HepG2 (cell line): ENCODE measurements around the gene LAMA5. TPM values are rescaled to one million over a fixed set of nuclear protein-coding genes. Genes with fewer than 3 reads are reported as not detected.

Source experiments
- ATF7-NPFF ChIP-seq: sonication (generic); formaldehyde crosslinking; IDR thresholded peaks from 2 replicates; pipeline ENCODE4 v1.8.1; 2023; ENCODE audit warnings: mild to moderate bottlenecking, low read depth, missing genetic modification reagents, moderate library complexity
- BRCA1 ChIP-seq: sonication (generic); formaldehyde crosslinking; IDR thresholded peaks from 2 replicates; pipeline ENCODE4 v1.4.0; 2020; ENCODE audit warnings: missing genetic modification reagents
- FOSL2 ChIP-seq: sonication (generic); formaldehyde crosslinking; IDR thresholded peaks from 2 replicates; pipeline ENCODE4 v1.4.0; 2020; ENCODE audit warnings: missing genetic modification reagents
- GFI1 ChIP-seq: sonication (generic); formaldehyde crosslinking; IDR thresholded peaks from 2 replicates; pipeline ENCODE4 v1.5.0; 2020; ENCODE audit warnings: missing genetic modification reagents, mild to moderate bottlenecking, borderline replicate concordance
- MLXIP ChIP-seq: sonication (generic); formaldehyde crosslinking; IDR thresholded peaks from 2 replicates; pipeline ENCODE4 v1.9.0; 2021; ENCODE audit warnings: missing genetic modification reagents, borderline replicate concordance
- SAP130 ChIP-seq: IDR thresholded peaks from 2 replicates; pipeline ENCODE4 v1.6.1; 2016; ENCODE audit warnings: low read depth
- SRSF4 ChIP-seq: fragments of 200-400 bp; formaldehyde crosslinking; IDR thresholded peaks from one replicate; pipeline ENCODE4 v1.6.1; 2018; ENCODE audit warnings: mild to moderate bottlenecking, low read depth, low read length, moderate library complexity; ENCODE audit not compliant: poor library complexity, severe bottlenecking
- ZBTB7A ChIP-seq: sonication (generic); formaldehyde crosslinking; IDR thresholded peaks from 2 replicates; pipeline ENCODE4 v1.8.0; 2022; ENCODE audit warnings: mild to moderate bottlenecking, missing genetic modification reagents
- ZNF136 ChIP-seq: sonication (generic); formaldehyde crosslinking; IDR thresholded peaks from 2 replicates; pipeline ENCODE4 v1.8.1; 2022; ENCODE audit warnings: low read depth, mild to moderate bottlenecking, moderate library complexity, missing genetic modification reagents
- ZNF546 ChIP-seq: sonication (generic); formaldehyde crosslinking; conservative IDR thresholded peaks from 2 replicates; pipeline ENCODE4 v1.8.1; 2023; ENCODE audit warnings: mild to moderate bottlenecking, missing genetic modification reagents
- ZNF788 ChIP-seq: sonication (generic); formaldehyde crosslinking; IDR thresholded peaks from 2 replicates; pipeline ENCODE4 v1.5.0; 2020; ENCODE audit warnings: mild to moderate bottlenecking, missing genetic modification reagents, borderline replicate concordance
- polyA plus RNA-seq, 8 experiments: library from polyadenylated mRNA; depleted of rRNA in 3 of 8; stranded (reverse) in 7 of 8; unstranded in 1 of 8; fragments of >200 nt; fragmentation: Illumina TruSeq in 4 of 8; extraction: Trizol in 4 of 8; gene quantifications; 2 replicates each; pipeline versions ENCODE4 v1.2.1 to v1.2.3, GENCODE V29; 2011 to 2016; ENCODE audit warnings: low read depth in 4 of 8, missing spikeins in 1 of 8, mixed read lengths in 1 of 8; ENCODE audit not compliant: insufficient read depth in 1 of 8
- total RNA-seq, 5 experiments: library from RNA; depleted of rRNA; stranded (reverse); fragments of >200 nt; fragmentation: Illumina TruSeq; extraction: Trizol; gene quantifications; 2 replicates each; pipeline ENCODE4 v1.2.3, GENCODE V29; 2016; ENCODE audit warnings: low read depth in 1 of 5
- TF ChIP-seq, protein P1 (sequence below): sonication (generic); formaldehyde crosslinking; IDR thresholded peaks from 2 replicates; pipeline ENCODE4 v1.9.0; 2021; ENCODE audit warnings: missing genetic modification reagents, borderline replicate concordance
- TF ChIP-seq, protein P2 (sequence below): sonication (generic); formaldehyde crosslinking; IDR thresholded peaks from 2 replicates; pipeline ENCODE4 v1.4.0; 2020; ENCODE audit warnings: mild to moderate bottlenecking, missing genetic modification reagents
- TF ChIP-seq, protein P3 (sequence below): sonication (generic); formaldehyde crosslinking; IDR thresholded peaks from 2 replicates; pipeline ENCODE4 v1.4.0; 2020; ENCODE audit warnings: missing genetic modification reagents
- TF ChIP-seq, protein P4 (sequence below): sonication (generic); formaldehyde crosslinking; IDR thresholded peaks from 2 replicates; pipeline ENCODE4 v1.4.0; 2020; ENCODE audit warnings: missing genetic modification reagents

LAMA5 gene
- total and polyA plus RNA-seq, 2 of the 13 experiments (the other 11 are each of a cell fraction or from before 2014, with no cell fraction given) = 21.0 to 44.7 TPM

GRCh38 chr20:62305149-62305764 lies 61.9 kb downstream of the LAMA5 start (continued):
- 0 out of 2 replicates have a peak, but pooled peaks have one; percentile 39 for TF ChIP-seq ZNF136 (CRISPR knock-in tag)
- TF ChIP-seq SAP130 (CRISPR knock-in tag) = peak; percentile 95
- no peak for TF ChIP-seq BRCA1 (CRISPR knock-in tag)
- TF ChIP-seq, protein P1, sequence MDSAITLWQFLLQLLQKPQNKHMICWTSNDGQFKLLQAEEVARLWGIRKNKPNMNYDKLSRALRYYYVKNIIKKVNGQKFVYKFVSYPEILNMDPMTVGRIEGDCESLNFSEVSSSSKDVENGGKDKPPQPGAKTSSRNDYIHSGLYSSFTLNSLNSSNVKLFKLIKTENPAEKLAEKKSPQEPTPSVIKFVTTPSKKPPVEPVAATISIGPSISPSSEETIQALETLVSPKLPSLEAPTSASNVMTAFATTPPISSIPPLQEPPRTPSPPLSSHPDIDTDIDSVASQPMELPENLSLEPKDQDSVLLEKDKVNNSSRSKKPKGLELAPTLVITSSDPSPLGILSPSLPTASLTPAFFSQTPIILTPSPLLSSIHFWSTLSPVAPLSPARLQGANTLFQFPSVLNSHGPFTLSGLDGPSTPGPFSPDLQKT (CRISPR knock-in tag) = no peak
- TF ChIP-seq SRSF4 = no peak
- no peak for TF ChIP-seq MLXIP (CRISPR knock-in tag)
- TF ChIP-seq, protein P2, sequence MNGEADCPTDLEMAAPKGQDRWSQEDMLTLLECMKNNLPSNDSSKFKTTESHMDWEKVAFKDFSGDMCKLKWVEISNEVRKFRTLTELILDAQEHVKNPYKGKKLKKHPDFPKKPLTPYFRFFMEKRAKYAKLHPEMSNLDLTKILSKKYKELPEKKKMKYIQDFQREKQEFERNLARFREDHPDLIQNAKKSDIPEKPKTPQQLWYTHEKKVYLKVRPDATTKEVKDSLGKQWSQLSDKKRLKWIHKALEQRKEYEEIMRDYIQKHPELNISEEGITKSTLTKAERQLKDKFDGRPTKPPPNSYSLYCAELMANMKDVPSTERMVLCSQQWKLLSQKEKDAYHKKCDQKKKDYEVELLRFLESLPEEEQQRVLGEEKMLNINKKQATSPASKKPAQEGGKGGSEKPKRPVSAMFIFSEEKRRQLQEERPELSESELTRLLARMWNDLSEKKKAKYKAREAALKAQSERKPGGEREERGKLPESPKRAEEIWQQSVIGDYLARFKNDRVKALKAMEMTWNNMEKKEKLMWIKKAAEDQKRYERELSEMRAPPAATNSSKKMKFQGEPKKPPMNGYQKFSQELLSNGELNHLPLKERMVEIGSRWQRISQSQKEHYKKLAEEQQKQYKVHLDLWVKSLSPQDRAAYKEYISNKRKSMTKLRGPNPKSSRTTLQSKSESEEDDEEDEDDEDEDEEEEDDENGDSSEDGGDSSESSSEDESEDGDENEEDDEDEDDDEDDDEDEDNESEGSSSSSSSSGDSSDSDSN (CRISPR knock-in tag) = no peak
- TF ChIP-seq, protein P3, sequence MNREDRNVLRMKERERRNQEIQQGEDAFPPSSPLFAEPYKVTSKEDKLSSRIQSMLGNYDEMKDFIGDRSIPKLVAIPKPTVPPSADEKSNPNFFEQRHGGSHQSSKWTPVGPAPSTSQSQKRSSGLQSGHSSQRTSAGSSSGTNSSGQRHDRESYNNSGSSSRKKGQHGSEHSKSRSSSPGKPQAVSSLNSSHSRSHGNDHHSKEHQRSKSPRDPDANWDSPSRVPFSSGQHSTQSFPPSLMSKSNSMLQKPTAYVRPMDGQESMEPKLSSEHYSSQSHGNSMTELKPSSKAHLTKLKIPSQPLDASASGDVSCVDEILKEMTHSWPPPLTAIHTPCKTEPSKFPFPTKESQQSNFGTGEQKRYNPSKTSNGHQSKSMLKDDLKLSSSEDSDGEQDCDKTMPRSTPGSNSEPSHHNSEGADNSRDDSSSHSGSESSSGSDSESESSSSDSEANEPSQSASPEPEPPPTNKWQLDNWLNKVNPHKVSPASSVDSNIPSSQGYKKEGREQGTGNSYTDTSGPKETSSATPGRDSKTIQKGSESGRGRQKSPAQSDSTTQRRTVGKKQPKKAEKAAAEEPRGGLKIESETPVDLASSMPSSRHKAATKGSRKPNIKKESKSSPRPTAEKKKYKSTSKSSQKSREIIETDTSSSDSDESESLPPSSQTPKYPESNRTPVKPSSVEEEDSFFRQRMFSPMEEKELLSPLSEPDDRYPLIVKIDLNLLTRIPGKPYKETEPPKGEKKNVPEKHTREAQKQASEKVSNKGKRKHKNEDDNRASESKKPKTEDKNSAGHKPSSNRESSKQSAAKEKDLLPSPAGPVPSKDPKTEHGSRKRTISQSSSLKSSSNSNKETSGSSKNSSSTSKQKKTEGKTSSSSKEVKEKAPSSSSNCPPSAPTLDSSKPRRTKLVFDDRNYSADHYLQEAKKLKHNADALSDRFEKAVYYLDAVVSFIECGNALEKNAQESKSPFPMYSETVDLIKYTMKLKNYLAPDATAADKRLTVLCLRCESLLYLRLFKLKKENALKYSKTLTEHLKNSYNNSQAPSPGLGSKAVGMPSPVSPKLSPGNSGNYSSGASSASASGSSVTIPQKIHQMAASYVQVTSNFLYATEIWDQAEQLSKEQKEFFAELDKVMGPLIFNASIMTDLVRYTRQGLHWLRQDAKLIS (CRISPR knock-in tag) = no peak
- TF ChIP-seq ZNF546 (CRISPR knock-in tag) = no peak
- no peak for TF ChIP-seq ATF7-NPFF (CRISPR knock-in tag)
- TF ChIP-seq, protein P4, sequence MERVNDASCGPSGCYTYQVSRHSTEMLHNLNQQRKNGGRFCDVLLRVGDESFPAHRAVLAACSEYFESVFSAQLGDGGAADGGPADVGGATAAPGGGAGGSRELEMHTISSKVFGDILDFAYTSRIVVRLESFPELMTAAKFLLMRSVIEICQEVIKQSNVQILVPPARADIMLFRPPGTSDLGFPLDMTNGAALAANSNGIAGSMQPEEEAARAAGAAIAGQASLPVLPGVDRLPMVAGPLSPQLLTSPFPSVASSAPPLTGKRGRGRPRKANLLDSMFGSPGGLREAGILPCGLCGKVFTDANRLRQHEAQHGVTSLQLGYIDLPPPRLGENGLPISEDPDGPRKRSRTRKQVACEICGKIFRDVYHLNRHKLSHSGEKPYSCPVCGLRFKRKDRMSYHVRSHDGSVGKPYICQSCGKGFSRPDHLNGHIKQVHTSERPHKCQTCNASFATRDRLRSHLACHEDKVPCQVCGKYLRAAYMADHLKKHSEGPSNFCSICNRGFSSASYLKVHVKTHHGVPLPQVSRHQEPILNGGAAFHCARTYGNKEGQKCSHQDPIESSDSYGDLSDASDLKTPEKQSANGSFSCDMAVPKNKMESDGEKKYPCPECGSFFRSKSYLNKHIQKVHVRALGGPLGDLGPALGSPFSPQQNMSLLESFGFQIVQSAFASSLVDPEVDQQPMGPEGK (CRISPR knock-in tag) = peak; percentile 45; the same call in 1 of the 2 replicates
- TF ChIP-seq GFI1 (CRISPR knock-in tag) = no peak
- TF ChIP-seq FOSL2 = 0 out of 2 replicates have a peak, but pooled peaks have one; percentile 5
- no peak for TF ChIP-seq ZBTB7A (CRISPR knock-in tag)
- peak; percentile 53; the same call in 1 of the 2 replicates for TF ChIP-seq ZNF788 (CRISPR knock-in tag)
